Lower leg skin (tissue), 4 donors: ENCODE data around the gene EIF4A3. TPM values are rescaled to one million over a fixed set of nuclear protein-coding genes. Genes with fewer than 3 reads are reported as not detected.

Source experiments
- DNase-seq, 2 donors: peaks; one replicate each; pipeline ENCODE4 v3.0.0-alpha.2; 2019; ENCODE audit warnings: low spot score in 2 of 2
- H3K4me3 ChIP-seq: fragments of 200-600 bp; sonication (generic); 2 replicates; pipeline ENCODE4 v1.5.1; 2017; ENCODE audit warnings: mild to moderate bottlenecking, low read depth; ENCODE audit not compliant: poor library complexity, severe bottlenecking
- POLR2A ChIP-seq, 2 donors: fragments of 450-650 bp; IDR thresholded peaks; one replicate each; pipeline ENCODE4 v1.6.1; 2016 to 2017; ENCODE audit warnings: antibody characterized with exemption in 2 of 2, mild to moderate bottlenecking in 1 of 2, moderate library complexity in 1 of 2
- WGBS, 2 donors: methylation state at CpG; one replicate each; pipeline ENCODE4 v1.1.5; 2018; 5-methylcytosine and 5-hydroxymethylcytosine counted together
- intact Hi-C: fragments of 100-400 bp; cut with DNase I; formaldehyde crosslinking; loops from one replicate; pipeline ENCODE4 v1.15.0; 2023; ENCODE audit warnings: low total_unique reads
- microRNA counts, 2 donors: library from miRNA; unstranded; fragments of <30 nt; microRNA quantifications; one replicate each; lab custom pipeline; 2016
- microRNA-seq, 2 donors: library from miRNA; unstranded; fragments of <30 nt; microRNA quantifications; one replicate each; pipeline ENCODE4, GENCODE V29; 2016; ENCODE audit warnings: borderline replicate concordance in 2 of 2, borderline number of aligned reads in 1 of 2
- total RNA-seq, 4 donors: library from RNA; depleted of rRNA; stranded (reverse); fragments of >200 nt; gene quantifications; one replicate each; pipeline ENCODE4 v1.1.0, GENCODE V29; 2016
- TF ChIP-seq, protein P1 (sequence below), 3 donors: fragments of 450-650 bp; IDR thresholded peaks; one replicate each; pipeline ENCODE4 v1.5.1; 2016; ENCODE audit warnings: antibody characterized with exemption in 3 of 3, mild to moderate bottlenecking in 3 of 3, moderate library complexity in 2 of 3

EIF4A3 gene
- total RNA-seq, 4 donors from 2014 or later = 70.3 to 87.2 (median 75.3) TPM

DNA sequence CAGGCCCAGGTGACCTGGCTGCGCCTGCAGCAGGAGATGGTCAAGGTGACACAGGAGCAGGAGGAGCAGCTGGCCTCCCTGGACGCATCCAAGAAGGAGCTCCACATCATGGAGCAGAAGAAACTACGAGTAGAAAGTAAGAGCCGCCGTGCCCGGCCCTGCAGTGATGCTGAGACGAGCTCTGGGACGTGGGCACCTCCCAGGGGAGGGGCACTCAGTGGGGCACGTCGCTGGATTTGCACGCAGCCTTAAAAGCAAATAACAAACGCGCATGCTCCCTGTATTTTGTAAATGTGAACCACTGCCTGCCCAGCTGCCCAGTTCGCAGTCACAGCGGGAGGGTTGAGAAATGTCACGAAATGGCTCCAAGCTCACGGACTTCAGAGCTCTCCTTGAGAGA, 60.8 kb downstream of the EIF4A3 start:
- intact Hi-C loops = loop anchor here (10.0 kb wide), 1 partner anchor 279 kb away; no protein-coding TSS in a partner anchor
- 87 to 89% methylated on average over 17 of the region's 17 CpGs for WGBS, 2 donors
- no peak for DNase-seq
- H3K4me3 ChIP-seq = no peak overlapping the region
- TF ChIP-seq, protein P1, sequence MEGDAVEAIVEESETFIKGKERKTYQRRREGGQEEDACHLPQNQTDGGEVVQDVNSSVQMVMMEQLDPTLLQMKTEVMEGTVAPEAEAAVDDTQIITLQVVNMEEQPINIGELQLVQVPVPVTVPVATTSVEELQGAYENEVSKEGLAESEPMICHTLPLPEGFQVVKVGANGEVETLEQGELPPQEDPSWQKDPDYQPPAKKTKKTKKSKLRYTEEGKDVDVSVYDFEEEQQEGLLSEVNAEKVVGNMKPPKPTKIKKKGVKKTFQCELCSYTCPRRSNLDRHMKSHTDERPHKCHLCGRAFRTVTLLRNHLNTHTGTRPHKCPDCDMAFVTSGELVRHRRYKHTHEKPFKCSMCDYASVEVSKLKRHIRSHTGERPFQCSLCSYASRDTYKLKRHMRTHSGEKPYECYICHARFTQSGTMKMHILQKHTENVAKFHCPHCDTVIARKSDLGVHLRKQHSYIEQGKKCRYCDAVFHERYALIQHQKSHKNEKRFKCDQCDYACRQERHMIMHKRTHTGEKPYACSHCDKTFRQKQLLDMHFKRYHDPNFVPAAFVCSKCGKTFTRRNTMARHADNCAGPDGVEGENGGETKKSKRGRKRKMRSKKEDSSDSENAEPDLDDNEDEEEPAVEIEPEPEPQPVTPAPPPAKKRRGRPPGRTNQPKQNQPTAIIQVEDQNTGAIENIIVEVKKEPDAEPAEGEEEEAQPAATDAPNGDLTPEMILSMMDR (IDR thresholded peaks at IDR 0.05) = no peak
- TF ChIP-seq POLR2A (IDR thresholded peaks at IDR 0.05) = no peak

DNA sequence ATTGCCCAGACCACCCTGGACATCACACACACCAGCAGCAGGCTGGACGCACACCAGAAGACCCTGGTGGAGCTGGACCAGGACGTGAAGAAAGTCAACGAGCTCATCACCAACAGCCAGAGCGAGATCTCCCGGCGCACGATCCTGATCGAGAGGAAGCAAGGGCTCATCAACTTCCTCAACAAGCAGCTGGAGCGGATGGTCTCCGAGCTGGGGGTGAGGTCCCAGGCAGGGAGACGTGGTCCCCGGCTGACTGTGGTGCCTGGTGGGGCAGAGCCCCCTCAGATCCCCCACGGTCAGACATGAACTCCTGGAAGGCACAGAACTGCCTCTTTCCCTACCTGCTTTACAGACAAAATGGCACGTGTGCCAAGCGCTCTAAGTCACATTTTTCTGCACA, 62.2 kb downstream of the EIF4A3 start:
- no peak for DNase-seq
- 89 to 91% methylated on average over 13 to 15 of the region's 15 CpGs for WGBS, 2 donors
- intact Hi-C loops = loop anchor here (5.0 to 10.0 kb wide), 2 partner anchors 168 to 280 kb away; no protein-coding TSS in a partner anchor
- H3K4me3 ChIP-seq = no peak overlapping the region
- TF ChIP-seq, protein P1 (IDR thresholded peaks at IDR 0.05) = no peak
- no peak for TF ChIP-seq POLR2A (IDR thresholded peaks at IDR 0.05)

MicroRNA genes within 50 kb of the gene (microRNA counts, 767-probe panel; counts per million panel counts)
- microRNA hsa-miR-1268b (lab: Ali Mortazavi, UCI) = 0 to 358 counts per million in 2 donors

Small RNAs within 50 kb of the gene (microRNA-seq; reads per million reads assigned to microRNA genes)
- 0 reads per million in 2 donors for gene MIR1268B

Other genes with a start within 250 kb of the EIF4A3 start
- gene TBC1D16, start 111.3 kb downstream of the EIF4A3 start, total RNA-seq = 10 to 100 TPM in 3 of 4 donors, 1 to 10 TPM in 1; 9.1 to 28.0 (median 22.3) TPM
- gene CCDC40, start 110.5 kb downstream of the EIF4A3 start, total RNA-seq = 1 to 10 TPM; 1.2 to 5.8 (median 2.1) TPM
- gene GAA, start 45.5 kb downstream of the EIF4A3 start, total RNA-seq = 10 to 100 TPM; 48.1 to 71.7 (median 67.8) TPM
- 10 to 100 TPM; 52.3 to 73.2 (median 57.5) TPM for gene CARD14, start 22.9 kb upstream of the EIF4A3 start, total RNA-seq
- gene SGSH, start 73.2 kb upstream of the EIF4A3 start, total RNA-seq = 10 to 100 TPM; 19.4 to 47.3 (median 37.0) TPM
- 10 to 100 TPM; 20.1 to 28.1 (median 22.3) TPM for gene SLC26A11, start 73.3 kb upstream of the EIF4A3 start, total RNA-seq
- gene RNF213, start 113.7 kb upstream of the EIF4A3 start, total RNA-seq = 100 to 1,000 TPM in 1 of 4 donors, 10 to 100 TPM in 3; 48.4 to 103 (median 59.8) TPM